Left lung (tissue), 10 donors: ENCODE measurements around the gene ETV4. TPM values are rescaled to one million over a fixed set of nuclear protein-coding genes. Genes with fewer than 3 reads are reported as not detected.

Experiments used
- ATAC-seq: fragments of 200-7000 bp; cut with Tn5 transposase; one replicate; pipeline ENCODE4 v1.9.1; 2020; ENCODE audit warnings: moderate library complexity
- DNase-seq, 4 donors: peaks; one replicate each; pipeline ENCODE4 v3.0.0-alpha.2; 2013 to 2020
- H3K27ac ChIP-seq, 2 donors: fragments of 200-600 bp; sonication (generic) in 1 of 2; one replicate each; pipeline versions ENCODE4 v1.5.0 to v1.8.0; 2020 to 2021
- H3K27me3 ChIP-seq, 2 donors: fragments of 200-600 bp; sonication (generic) in 1 of 2; one replicate each; pipeline versions ENCODE4 v1.5.0 to v1.8.0; 2020 to 2021
- H3K36me3 ChIP-seq, 2 donors: fragments of 200-600 bp; sonication (generic) in 1 of 2; one replicate each; pipeline versions ENCODE4 v1.5.0 to v1.8.0; 2020 to 2021
- H3K4me1 ChIP-seq, 2 donors: fragments of 200-600 bp; one replicate each; pipeline ENCODE4 v1.8.0; 2021
- H3K4me3 ChIP-seq, 2 donors: fragments of 200-600 bp; sonication (generic) in 1 of 2; one replicate each; pipeline versions ENCODE4 v1.5.0 to v1.8.0; 2020 to 2021; ENCODE audit warnings: mild to moderate bottlenecking in 1 of 2
- H3K9me3 ChIP-seq, 2 donors: fragments of 200-600 bp; sonication (generic) in 1 of 2; one replicate each; pipeline versions ENCODE4 v1.5.0 to v1.8.0; 2020 to 2021
- CTCF ChIP-seq, 2 donors: fragments of 200-600 bp; sonication (generic) in 1 of 2; IDR thresholded peaks; one replicate each; pipeline versions ENCODE4 v1.5.0 to v1.8.0; 2021; ENCODE audit warnings: antibody characterized with exemption in 2 of 2
- intact Hi-C, 2 donors: fragments of 100-400 bp; cut with DNase I; formaldehyde crosslinking; loops; one replicate each; pipeline versions ENCODE4 v1.11.2 to v1.14.2; 2022
- polyA plus RNA-seq, 6 donors: library from polyadenylated mRNA; unstranded; fragments of 120-200 nt; gene quantifications; one replicate each; pipeline ENCODE4 v1.2.1, GENCODE V29; 2013; ENCODE audit not compliant: insufficient read length in 6 of 6
- total RNA-seq, 2 donors: library from RNA; stranded (reverse); fragmentation: NEBNext Ultra II Directional; extraction: Animal tissue kit (Norgen Biotek cat#: 25700); gene quantifications; one replicate each; pipeline ENCODE4 v1.2.1, GENCODE V29; 2021
- donor health status: DM: no; HTN: yes; CAD: no.
- donor health status: DM: no; HTN: no; CAD: no.

The ETV4 gene
- total and polyA plus RNA-seq, 8 donors = 4.3 to 24.3 (median 13.4) TPM

- H3K27me3 ChIP-seq = peaks cover 0 to 5% of the 10 kb centered on the region in 2 donors
- H3K36me3 ChIP-seq = no peaks in the 10 kb centered on the region
- DNase-seq (no peak), ATAC-seq (no peak)
- H3K9me3 ChIP-seq = no peaks in the 10 kb centered on the region
- H3K4me1 ChIP-seq = peaks cover 7% of the 10 kb centered on the region in 2 donors
- TF ChIP-seq CTCF (IDR thresholded peaks at IDR 0.05) = no peak
- intact Hi-C loops = no loop called here
- H3K27ac ChIP-seq = no peak overlapping the region
- no peak overlapping the region for H3K4me3 ChIP-seq
Observed at GRCh38 chr17:43581613-43582012, 35.5 kb upstream of the ETV4 start.

GRCh38 chr17:43581130-43581529 is 35.0 kb upstream of the ETV4 start:
- DNase-seq (no peak), ATAC-seq (no peak)

GRCh38 chr17:43579566-43580140 is 33.5 kb upstream of the ETV4 start:
- TF ChIP-seq CTCF (IDR thresholded peaks at IDR 0.05) = no peak
- no peak overlapping the region for H3K4me3 ChIP-seq
- H3K36me3 ChIP-seq = no peaks in the 10 kb centered on the region
- ATAC-seq = no peak
- no peaks in the 10 kb centered on the region for H3K9me3 ChIP-seq
- peaks cover 7% of the 10 kb centered on the region in 2 donors for H3K4me1 ChIP-seq
- intact Hi-C loops = loop anchor here in 1 of 2 donors (10.0 kb wide), 1 partner anchor 105 kb away; no protein-coding TSS in a partner anchor
- peak overlapping the region in 1 of 2 donors; percentile 18 for H3K27ac ChIP-seq
- peaks cover 0 to 5% of the 10 kb centered on the region in 2 donors for H3K27me3 ChIP-seq
- DNase-seq = no peak

More at GRCh38 chr17:43581130-43581529, 35.0 kb upstream of the ETV4 start:
- H3K4me1 ChIP-seq = peaks cover 7% of the 10 kb centered on the region in 2 donors
- H3K4me3 ChIP-seq = no peak overlapping the region
- intact Hi-C loops = no loop called here
- no peaks in the 10 kb centered on the region for H3K36me3 ChIP-seq
- no peaks in the 10 kb centered on the region for H3K9me3 ChIP-seq
- no peak for TF ChIP-seq CTCF (IDR thresholded peaks at IDR 0.05)
- peaks cover 0 to 5% of the 10 kb centered on the region in 2 donors for H3K27me3 ChIP-seq
- H3K27ac ChIP-seq = no peak overlapping the region

- no peak for TF ChIP-seq CTCF (IDR thresholded peaks at IDR 0.05)
Observed at GRCh38 chr17:43578699-43579565, 32.8 kb upstream of the ETV4 start.

GRCh38 chr17:43578404-43578698 is 32.2 kb upstream of the ETV4 start:
- peak overlapping the region in 1 of 2 donors; percentile 37 for H3K27ac ChIP-seq
- ATAC-seq (no peak), DNase-seq (no peak)
- no peak for TF ChIP-seq CTCF (IDR thresholded peaks at IDR 0.05)
- intact Hi-C loops = loop anchor here in 1 of 2 donors (10.0 kb wide), 1 partner anchor 106 kb away; no protein-coding TSS in a partner anchor
- no peaks in the 10 kb centered on the region for H3K36me3 ChIP-seq
- H3K9me3 ChIP-seq = no peaks in the 10 kb centered on the region
- no peak overlapping the region for H3K4me3 ChIP-seq
- H3K4me1 ChIP-seq = peaks cover 7% of the 10 kb centered on the region in 2 donors
- peaks cover 0 to 5% of the 10 kb centered on the region in 2 donors for H3K27me3 ChIP-seq

More at GRCh38 chr17:43578699-43579565, 32.8 kb upstream of the ETV4 start:
- peaks cover 7% of the 10 kb centered on the region in 2 donors for H3K4me1 ChIP-seq
- peak in 1 of 4 donors; percentile 39 for DNase-seq
- H3K27ac ChIP-seq = peak overlapping the region in 1 of 2 donors; percentile 37
- H3K9me3 ChIP-seq = no peaks in the 10 kb centered on the region
- H3K36me3 ChIP-seq = no peaks in the 10 kb centered on the region
- ATAC-seq = peak; percentile 45
- intact Hi-C loops = loop anchor here in 1 of 2 donors (10.0 kb wide), 1 partner anchor 106 kb away; no protein-coding TSS in a partner anchor
- no peak overlapping the region for H3K4me3 ChIP-seq
- H3K27me3 ChIP-seq = peaks cover 0 to 5% of the 10 kb centered on the region in 2 donors
